Stimulated activated CD4-positive, alpha-beta T cell treated with anti-CD3 and anti-CD28 coated beads, Interleukin-2, amount 100 ng/mL, for 48 hours (primary cell): Measurements from ENCODE around the gene GAPT.

ENCODE experiments used
- DNase-seq, 2 donors: peaks; one replicate each; pipeline ENCODE4 v3.0.0-alpha.2; 2020

The GAPT gene

DNA sequence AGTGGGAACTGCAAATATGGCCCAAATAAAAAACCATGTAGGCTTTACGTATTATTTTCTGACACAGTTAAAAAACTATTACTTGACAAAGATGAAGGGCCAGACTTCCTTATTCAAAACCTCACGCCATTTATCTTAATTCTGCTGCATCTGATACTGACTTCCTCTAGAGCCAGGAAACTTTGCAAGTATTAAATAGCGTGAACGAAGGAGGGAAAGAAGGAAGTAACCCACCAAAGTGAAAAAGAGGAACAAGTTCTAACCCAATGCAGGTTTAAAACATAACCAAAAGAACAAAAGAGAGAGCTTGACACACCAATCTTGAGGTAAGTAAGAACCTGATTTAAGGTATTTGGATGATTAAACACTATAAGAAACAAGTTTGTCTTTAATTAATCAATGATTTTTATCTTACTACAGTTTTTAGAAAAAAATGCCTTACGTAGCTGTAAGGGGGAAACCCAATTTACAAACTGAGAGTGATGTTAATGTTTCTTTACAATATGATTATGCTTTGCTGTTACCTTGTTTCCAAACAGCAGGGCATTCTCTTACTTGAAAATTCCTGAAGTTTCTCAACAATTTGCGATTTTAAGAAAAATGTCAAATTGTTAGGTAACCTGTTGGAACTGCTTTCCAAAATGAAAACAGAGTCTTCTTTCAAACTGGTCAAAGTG, at the start of gene GAPT:
GAPT (plus strand) TSS at position 220 of the 677 bp plus-strand sequence. CDS start 3,102 bp downstream, outside the sequence.
- no peak for DNase-seq

DNA sequence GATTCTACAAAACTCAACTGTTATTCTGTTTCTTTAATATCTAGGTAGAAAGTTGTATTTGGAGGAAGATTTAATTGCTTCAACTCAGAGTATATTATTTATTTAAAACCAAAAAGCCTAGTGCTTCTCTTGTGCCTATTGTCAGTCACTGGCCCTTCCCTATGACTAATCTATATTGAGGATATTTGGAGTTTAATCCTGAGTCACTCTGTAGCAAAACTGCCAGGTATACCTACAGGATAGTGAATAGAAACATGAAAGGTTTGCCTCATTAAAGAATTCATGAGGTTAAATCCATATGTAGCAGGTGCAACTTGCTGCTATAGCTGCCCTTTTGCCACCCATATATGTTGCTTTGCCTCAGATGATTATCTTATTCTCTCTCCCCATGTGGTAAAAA, 46.4 kb upstream of the GAPT start:
- DNase-seq = no peak

- DNase-seq = no peak
These were observed 45.2 kb upstream of the GAPT start for GRCh38 chr5:58446024-58446423.

DNA sequence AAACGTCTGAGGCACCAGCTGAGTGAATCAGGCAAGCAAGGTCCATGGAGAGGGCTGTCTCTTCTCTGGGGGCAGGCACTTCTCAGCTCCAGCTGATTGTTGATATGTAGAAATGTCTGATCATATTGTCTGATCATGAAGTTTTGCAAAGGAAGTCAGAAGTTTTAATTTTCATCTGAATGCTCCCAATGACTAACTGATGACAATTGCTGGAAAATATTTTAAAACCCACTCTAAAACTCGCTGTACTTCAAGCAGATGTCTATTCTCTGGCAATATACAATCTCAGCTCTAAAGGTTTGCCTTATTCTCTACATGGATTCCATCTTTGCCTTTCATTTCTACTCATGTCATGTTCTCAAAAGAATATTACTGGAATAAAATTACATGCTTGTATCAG, 44.0 kb upstream of the GAPT start:
- no peak for DNase-seq

GRCh38 chr5:58450018-58450417, 41.2 kb upstream of the GAPT start:
- DNase-seq = no peak

GRCh38 chr5:58450811-58451629, 40.2 kb upstream of the GAPT start:
- no peak for DNase-seq

DNA sequence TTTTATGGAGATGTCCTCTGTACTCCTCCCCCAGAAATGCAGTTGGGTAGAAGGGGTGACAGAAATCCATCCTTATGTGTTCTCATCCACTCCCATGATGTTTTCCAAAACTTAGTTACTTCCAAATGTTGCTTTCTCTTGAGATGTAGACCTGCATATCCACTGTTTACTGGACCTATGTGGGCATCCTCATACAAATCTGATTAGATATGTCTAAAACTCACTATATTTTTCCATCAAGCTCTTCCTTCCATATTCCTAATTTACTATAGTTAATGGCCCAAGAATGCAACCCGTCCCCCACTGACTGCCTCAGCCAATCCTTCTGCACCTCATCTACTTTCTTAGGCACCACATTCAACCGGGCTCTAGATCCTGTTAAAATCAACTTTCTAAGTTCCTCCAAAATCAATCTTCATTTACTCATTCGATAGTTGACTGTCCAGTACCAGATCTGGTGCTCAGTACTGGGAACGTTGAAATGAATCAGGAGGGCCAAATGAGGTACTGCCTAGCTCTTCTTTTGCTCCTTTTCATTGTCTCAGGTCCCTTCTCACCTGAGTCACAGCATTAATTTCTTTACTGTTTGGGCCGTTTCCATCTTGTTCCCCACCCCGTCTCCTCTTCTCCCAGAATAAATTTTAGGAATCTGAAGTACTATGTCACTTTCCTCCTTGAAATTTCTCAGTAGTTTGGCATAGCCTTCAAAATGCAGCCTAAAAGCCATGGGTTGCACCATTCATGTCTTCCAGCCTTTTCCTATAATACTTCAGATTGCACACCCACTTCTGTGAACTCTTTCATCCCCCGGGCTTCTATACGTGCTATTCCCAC, 39.3 kb upstream of the GAPT start:
- DNase-seq = no peak

DNA sequence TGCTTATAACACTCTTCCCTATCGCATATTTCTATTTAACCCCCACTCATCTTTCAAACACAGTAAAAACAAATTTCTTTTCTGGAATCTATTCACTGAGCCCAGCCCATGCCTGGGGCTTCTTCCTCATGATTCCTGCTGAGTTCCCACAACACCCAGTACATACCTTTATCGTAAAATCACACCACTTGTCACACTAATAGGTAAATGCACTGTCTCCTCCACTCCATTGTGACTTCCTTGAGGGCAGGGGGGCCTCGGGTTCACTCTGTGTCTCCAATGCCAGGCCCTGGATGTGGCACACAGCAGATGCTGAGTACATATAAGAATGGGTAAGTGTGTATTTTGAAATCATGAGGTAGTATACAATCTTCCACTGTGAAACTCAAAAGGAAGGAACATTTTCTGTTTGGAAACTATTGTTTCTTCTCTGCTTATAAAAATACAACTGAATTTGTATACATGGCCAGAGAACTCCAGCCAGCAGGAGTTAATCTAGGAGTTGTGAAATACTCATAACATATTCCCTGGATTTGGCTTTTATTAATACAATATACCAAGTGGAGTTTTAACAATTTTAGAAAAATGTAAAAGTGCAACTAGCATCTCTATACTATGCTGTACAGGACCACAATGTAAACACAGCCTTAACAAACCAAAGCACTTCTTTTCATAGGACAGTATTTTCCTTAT, 38.5 kb upstream of the GAPT start:
- DNase-seq = no peak

GRCh38 chr5:58453306-58453705, 37.9 kb upstream of the GAPT start:
- DNase-seq = no peak

- no peak for DNase-seq
These were observed 37.2 kb upstream of the GAPT start for GRCh38 chr5:58454025-58454424.

GRCh38 chr5:58455066-58455465, 36.2 kb upstream of the GAPT start:
- DNase-seq = no peak

- DNase-seq = no peak
These were observed 35.8 kb upstream of the GAPT start for GRCh38 chr5:58455480-58455879.

- no peak for DNase-seq
These were observed 35.2 kb upstream of the GAPT start for GRCh38 chr5:58456026-58456425.

GRCh38 chr5:58456486-58456885, 34.7 kb upstream of the GAPT start:
- no peak for DNase-seq

DNA sequence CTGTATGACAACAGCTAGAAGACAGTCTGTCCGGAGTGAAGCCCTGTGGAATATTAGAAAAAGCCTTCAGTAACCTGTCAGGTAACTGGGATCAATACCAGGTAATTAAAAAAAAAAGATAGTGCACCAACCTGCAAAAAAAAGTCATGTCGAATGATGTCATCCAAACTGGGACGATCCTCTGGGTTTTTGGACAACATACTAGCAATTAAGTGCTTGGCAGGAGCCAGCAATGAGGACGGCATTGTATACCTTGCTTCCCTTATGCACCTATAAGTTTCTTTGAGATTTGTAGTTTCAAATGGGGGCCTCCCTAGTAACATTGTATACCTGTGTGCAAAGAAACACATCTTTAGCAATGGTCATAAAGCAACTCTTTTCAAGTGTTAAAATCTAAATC, 34.2 kb upstream of the GAPT start:
- no peak for DNase-seq

- DNase-seq = no peak
These were observed 33.0 kb upstream of the GAPT start for GRCh38 chr5:58458141-58458742.

DNA sequence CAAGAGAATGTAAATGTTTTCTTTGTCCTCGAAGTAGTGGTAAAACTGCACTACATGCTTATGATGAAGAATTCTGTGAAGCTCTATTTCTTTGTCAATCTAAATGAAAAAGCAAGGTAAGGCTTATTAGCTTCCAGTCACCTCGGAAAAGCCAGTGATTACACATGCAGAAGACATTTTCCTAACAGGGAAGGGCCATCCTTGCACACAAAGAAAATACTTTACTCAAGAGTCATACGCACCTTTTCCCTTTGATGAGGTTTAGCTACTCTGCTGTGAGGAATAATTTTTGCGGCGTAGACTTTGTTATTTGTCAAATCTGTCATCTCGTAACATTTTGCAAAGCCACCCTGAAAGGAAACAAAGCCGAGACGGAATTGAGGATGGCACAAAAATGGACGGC, 32.5 kb upstream of the GAPT start:
- DNase-seq = no peak

DNA sequence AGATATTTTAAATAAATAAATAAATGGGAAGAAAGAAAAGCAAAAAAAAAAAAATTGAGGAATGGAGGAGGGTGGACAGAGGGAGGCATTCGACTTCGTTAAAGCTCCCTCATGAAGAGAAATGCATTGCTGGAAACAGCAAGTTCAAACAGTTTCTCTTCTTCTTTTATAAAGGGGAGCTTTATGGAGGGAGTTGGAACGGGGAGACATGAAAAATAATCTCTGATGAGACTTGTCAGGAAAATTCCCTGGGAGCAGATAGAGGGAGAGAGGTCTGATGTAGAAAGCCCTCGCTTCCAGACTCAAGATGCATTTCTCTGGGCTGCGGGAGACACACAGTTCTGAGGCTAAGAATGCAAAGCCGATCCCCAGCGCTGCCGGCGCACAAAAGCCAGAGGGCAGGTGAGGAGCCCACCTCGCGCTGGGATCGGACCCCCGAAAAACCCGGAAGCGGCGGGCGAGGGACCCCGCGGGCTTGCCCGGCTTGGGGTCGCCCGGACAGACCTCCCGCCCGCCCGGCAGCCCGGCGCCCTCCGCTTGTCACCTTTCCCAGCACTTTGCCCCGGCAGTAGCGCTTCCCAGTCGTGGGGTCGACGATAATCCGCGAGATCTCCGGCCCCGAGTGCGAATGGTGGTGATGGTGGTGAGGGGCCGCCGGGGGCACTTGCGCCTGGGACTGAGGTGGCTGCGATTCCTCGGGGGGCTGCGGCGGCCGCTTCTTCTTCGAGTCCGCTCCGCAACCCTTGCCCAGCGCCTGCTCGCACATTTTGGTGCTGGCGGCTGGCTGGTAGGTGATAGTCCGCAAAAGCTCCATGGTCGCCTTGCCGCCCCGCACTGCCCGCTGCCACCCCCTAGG, 31.9 kb upstream of the GAPT start:
- DNase-seq = no peak

DNA sequence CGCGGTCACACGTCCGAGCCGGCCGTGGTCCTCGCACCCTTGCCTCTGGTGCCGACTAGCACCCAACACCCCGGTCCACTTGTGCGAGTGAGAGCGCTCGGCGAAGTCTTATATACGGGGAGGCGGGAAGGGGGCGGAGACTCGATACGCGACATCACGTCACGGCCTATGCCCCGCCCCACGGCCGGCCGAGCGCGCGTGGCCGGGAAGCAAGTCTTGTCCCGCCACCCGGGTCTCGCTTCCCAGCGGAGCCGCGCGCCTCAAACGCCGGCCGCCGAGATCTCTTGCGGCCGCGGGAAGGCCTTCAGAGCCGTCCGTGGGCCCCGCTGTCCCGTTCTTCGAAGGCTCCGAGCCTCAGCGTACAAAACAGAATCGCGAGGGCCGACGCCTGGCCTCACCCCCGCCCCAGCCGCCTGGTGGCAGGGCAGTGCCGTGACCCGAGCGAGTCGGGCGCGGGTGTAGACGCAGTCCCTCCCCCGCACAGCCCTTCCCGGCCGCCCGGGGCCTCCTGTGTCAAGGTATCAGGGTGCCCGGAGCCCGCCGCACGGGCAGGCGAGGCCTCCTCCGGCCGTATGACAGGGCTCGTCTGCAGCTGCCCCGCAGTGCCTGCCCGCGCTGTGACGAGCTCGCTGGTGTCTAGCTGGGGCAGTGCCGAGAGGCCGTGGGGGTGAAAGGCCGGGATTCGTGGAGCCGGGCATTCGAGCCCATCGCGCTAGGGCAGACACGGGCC, 31.1 kb upstream of the GAPT start, which contains the start of gene PLK2:
PLK2 (minus strand) TSS at position 85 of the 730 bp plus-strand sequence. CDS start 127 bp downstream, outside the sequence.
- peak; percentile 79 to 82 for DNase-seq

DNA sequence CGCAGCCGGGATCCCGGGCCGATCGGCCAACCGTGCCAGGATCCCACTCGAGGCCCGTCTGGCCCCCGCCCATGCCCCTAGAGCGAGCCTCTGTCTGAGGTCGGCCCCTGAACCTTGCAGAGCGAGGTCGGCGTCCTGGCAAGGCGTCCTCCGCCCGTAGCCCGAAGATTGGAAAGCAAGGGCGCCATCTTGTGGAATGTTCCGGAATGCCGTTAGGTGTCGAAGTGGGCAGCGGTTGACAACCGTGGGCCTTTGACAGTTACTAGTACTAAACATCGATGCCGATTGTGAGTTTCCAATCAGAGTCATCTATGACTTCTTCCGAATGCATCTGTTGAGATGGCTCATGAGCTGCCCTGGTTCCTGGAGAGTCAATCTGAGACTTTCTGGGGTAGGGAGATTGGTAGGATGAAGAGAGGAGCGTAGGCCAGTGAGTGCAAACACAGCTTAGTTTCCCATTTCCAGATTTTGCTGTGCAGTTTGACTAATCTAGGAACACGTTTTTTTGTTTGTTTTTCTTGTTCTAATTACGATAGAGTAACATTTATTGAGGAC, 30.4 kb upstream of the GAPT start:
- peak; percentile 95 to 96 for DNase-seq
